Neural cell (in vitro differentiated cells): ENCODE measurements around the gene ZNF653. TPM values are rescaled to one million over a fixed set of nuclear protein-coding genes. Genes with fewer than 3 reads are reported as not detected.

Experiments
- H2AFZ ChIP-seq: fragments of 200-600, 300-800 bp; sonication (generic), shearing (Covaris generic); 2 replicates; pipeline ENCODE4 v1.6.0; 2014; ENCODE audit warnings: low read depth, mild to moderate bottlenecking, antibody characterized with exemption, low read length, moderate library complexity
- H3F3A ChIP-seq: fragments of 200-600 bp; shearing (Covaris generic); 2 replicates; pipeline ENCODE4 v1.6.1; 2016; ENCODE audit warnings: mild to moderate bottlenecking, moderate library complexity, mixed read lengths, antibody characterized with exemption, low read length; ENCODE audit not compliant: insufficient read depth, poor library complexity, severe bottlenecking
- H3K27ac ChIP-seq: fragments of 200-600, 300-800 bp; sonication (generic), shearing (Covaris generic); 2 replicates; pipeline ENCODE4 v1.5.1; 2014; ENCODE audit warnings: mild to moderate bottlenecking, low read length, moderate library complexity
- H3K27me3 ChIP-seq: fragments of 300-800, 200-600 bp; sonication (generic), shearing (Covaris generic); 2 replicates; pipeline ENCODE4 v1.6.0; 2014; ENCODE audit warnings: mild to moderate bottlenecking, low read depth, low read length, moderate library complexity; ENCODE audit not compliant: insufficient read depth
- H3K36me3 ChIP-seq: fragments of 300-800, 200-600 bp; sonication (generic), shearing (Covaris generic); 2 replicates; pipeline ENCODE4 v1.5.1; 2014; ENCODE audit warnings: mild to moderate bottlenecking, antibody characterized with exemption, low read length, moderate library complexity; ENCODE audit not compliant: insufficient read depth
- H3K4me2 ChIP-seq: fragments of 300-800, 200-600 bp; sonication (generic), shearing (Covaris generic); 2 replicates; pipeline ENCODE4 v1.6.0; 2014; ENCODE audit warnings: mild to moderate bottlenecking, low read length
- H3K4me3 ChIP-seq: fragments of 300-800, 200-600 bp; sonication (generic), shearing (Covaris generic); 2 replicates; pipeline ENCODE4 v1.5.1; 2014; ENCODE audit warnings: mild to moderate bottlenecking, low read length, moderate library complexity
- H3K79me2 ChIP-seq: fragments of 200-600 bp; shearing (Covaris generic); replicated peaks from 2 replicates; pipeline ENCODE4 v1.6.0; 2014; ENCODE audit warnings: mild to moderate bottlenecking, low read length, moderate library complexity; ENCODE audit not compliant: insufficient read depth
- H3K9ac ChIP-seq: fragments of 300-800, 200-600 bp; sonication (generic), shearing (Covaris generic); 2 replicates; pipeline ENCODE4 v1.6.1; 2016; ENCODE audit warnings: mild to moderate bottlenecking, low read length, mixed read lengths
- H3K9me2 ChIP-seq: fragments of 200-600 bp; shearing (Covaris generic); 2 replicates; pipeline ENCODE4 v1.6.1; 2016; ENCODE audit warnings: mild to moderate bottlenecking, low read length, mixed read lengths; ENCODE audit not compliant: insufficient read depth
- H3K9me3 ChIP-seq: fragments of 200-600, 300-800 bp; sonication (generic), shearing (Covaris generic); 2 replicates; pipeline ENCODE4 v1.6.1; 2016; ENCODE audit warnings: mild to moderate bottlenecking, mixed run types, low read length, moderate library complexity, mixed read lengths
- H4K20me1 ChIP-seq: fragments of 200-600 bp; shearing (Covaris generic); 2 replicates; pipeline ENCODE4 v1.6.1; 2016; ENCODE audit warnings: mild to moderate bottlenecking, mixed run types; ENCODE audit not compliant: insufficient read depth
- CTCF ChIP-seq: fragments of 450-650 bp; IDR thresholded peaks from 2 replicates; pipeline ENCODE4 v1.5.1; 2014; ENCODE audit warnings: antibody characterized with exemption, mild to moderate bottlenecking, moderate library complexity; ENCODE audit not compliant: poor library complexity, severe bottlenecking
- EP300 ChIP-seq: fragments of 450-650 bp; conservative IDR thresholded peaks from 2 replicates; pipeline ENCODE4 v1.6.1; 2014; ENCODE audit warnings: antibody characterized with exemption, mild to moderate bottlenecking, moderate library complexity; ENCODE audit not compliant: poor library complexity, severe bottlenecking
- EZH2 ChIP-seq: fragments of 200-600, 300-800 bp; shearing (Covaris generic), sonication (generic); IDR thresholded peaks from 2 replicates; pipeline ENCODE4 v1.6.1; 2014; ENCODE audit warnings: antibody characterized with exemption, low read length, borderline replicate concordance, mild to moderate bottlenecking; ENCODE audit not compliant: insufficient read depth, poor library complexity, severe bottlenecking
- MXI1 ChIP-seq: fragments of 450-650 bp; conservative IDR thresholded peaks from 2 replicates; pipeline ENCODE4 v1.6.1; 2014; ENCODE audit warnings: antibody characterized with exemption, mild to moderate bottlenecking; ENCODE audit not compliant: poor library complexity, severe bottlenecking
- POLR2AphosphoS5 ChIP-seq: IDR thresholded peaks from 2 replicates; pipeline ENCODE4 v1.6.1; 2012
- RAD21 ChIP-seq: fragments of 450-650 bp; conservative IDR thresholded peaks from 2 replicates; pipeline ENCODE4 v1.6.1; 2014; ENCODE audit warnings: antibody characterized with exemption, mild to moderate bottlenecking, moderate library complexity
- REST ChIP-seq: IDR thresholded peaks from 2 replicates; pipeline ENCODE4 v1.6.1; 2012; ENCODE audit warnings: borderline replicate concordance
- SMC3 ChIP-seq: fragments of 450-650 bp; conservative IDR thresholded peaks from 2 replicates; pipeline ENCODE4 v1.6.1; 2014; ENCODE audit warnings: antibody characterized with exemption, mild to moderate bottlenecking, moderate library complexity; ENCODE audit not compliant: poor library complexity
- TAF1 ChIP-seq: IDR thresholded peaks from 2 replicates; pipeline ENCODE4 v1.6.1; 2012; ENCODE audit warnings: low read depth
- polyA plus RNA-seq: library from polyadenylated mRNA; depleted of rRNA; stranded (reverse); fragments of >200 nt; gene quantifications from 2 replicates; pipeline ENCODE4 v1.2.3, GENCODE V29; 2014

ZNF653 gene
- polyA plus RNA-seq, 1 donor from 2014 or later: 16.5 TPM

- Histone ChIP-seq H3F3A (no peaks in the 10 kb centered on the region), H3K36me3 (no peaks in the 10 kb centered on the region), H3K27ac (no peak overlapping the region), H3K4me3 (no peak overlapping the region), H3K9ac (no peak overlapping the region), H3K27me3 (no peaks in the 10 kb centered on the region), H3K9me3 (no peaks in the 10 kb centered on the region), H3K9me2 (no peaks in the 10 kb centered on the region), H3K79me2 (no peaks in the 10 kb centered on the region), H4K20me1 (no peaks in the 10 kb centered on the region), H3K4me2 (no peak overlapping the region), H2AFZ (no peak overlapping the region)
- TF ChIP-seq REST (no peak), RAD21 (no peak), CTCF (no peak), TAF1 (no peak), MXI1 (no peak), EP300 (no peak), POLR2AphosphoS5 (no peak), SMC3 (no peak), EZH2 (no peak)
Observed at GRCh38 chr19:11444059-11444458, 61.6 kb downstream of the ZNF653 start.

- no peaks in the 10 kb centered on the region for H3F3A ChIP-seq
- no peaks in the 10 kb centered on the region for H3K36me3 ChIP-seq
- H3K4me3 ChIP-seq: no peak overlapping the region
- TF ChIP-seq TAF1 (no peak), RAD21 (no peak), CTCF (no peak), SMC3 (no peak), EP300 (no peak), REST (no peak), MXI1 (no peak), POLR2AphosphoS5 (no peak), EZH2 (no peak)
- no peaks in the 10 kb centered on the region for H3K9me3 ChIP-seq
- peaks cover 15% of the 10 kb centered on the region for H3K79me2 ChIP-seq
- H3K27me3 ChIP-seq: no peaks in the 10 kb centered on the region
- H3K27ac ChIP-seq: no peak overlapping the region
- no peaks in the 10 kb centered on the region for H4K20me1 ChIP-seq
- no peak overlapping the region for H3K9ac ChIP-seq
- no peaks in the 10 kb centered on the region for H3K9me2 ChIP-seq
- H3K4me2 ChIP-seq: no peak overlapping the region
- no peak overlapping the region for H2AFZ ChIP-seq
Observed at GRCh38 chr19:11437955-11438354, 67.7 kb downstream of the ZNF653 start.
